HepG2 (cell line): Measurements from ENCODE around the gene TLN1. TPM values are rescaled to one million over a fixed set of nuclear protein-coding genes. Genes with fewer than 3 reads are reported as not detected.

ENCODE experiments used
- ARNTL ChIP-seq: sonication (generic); formaldehyde crosslinking; IDR thresholded peaks from 2 replicates; pipeline ENCODE4 v1.4.0; 2020; ENCODE audit warnings: mild to moderate bottlenecking, missing genetic modification reagents
- DDIT3 ChIP-seq: sonication (generic); formaldehyde crosslinking; IDR thresholded peaks from 2 replicates; pipeline ENCODE4 v1.4.0; 2020; ENCODE audit warnings: mild to moderate bottlenecking, missing genetic modification reagents
- FIP1L1 ChIP-seq: fragments of 200-400 bp; formaldehyde crosslinking; IDR thresholded peaks from 2 replicates; pipeline ENCODE4 v1.6.1; 2018; ENCODE audit warnings: low read depth, mild to moderate bottlenecking, low read length, moderate library complexity, borderline replicate concordance; ENCODE audit not compliant: insufficient read depth
- FOXM1 ChIP-seq: sonication (generic); formaldehyde crosslinking; IDR thresholded peaks from 2 replicates; pipeline ENCODE4 v1.5.0; 2020; ENCODE audit warnings: missing genetic modification reagents
- HIVEP1 ChIP-seq: sonication (generic); formaldehyde crosslinking; IDR thresholded peaks from 2 replicates; pipeline ENCODE4 v1.4.0; 2020; ENCODE audit warnings: mild to moderate bottlenecking, missing genetic modification reagents
- JUNB ChIP-seq: sonication (generic); formaldehyde crosslinking; IDR thresholded peaks from 2 replicates; pipeline ENCODE4 v1.8.0; 2022; ENCODE audit warnings: missing genetic modification reagents, mild to moderate bottlenecking, borderline replicate concordance
- NFKB2 ChIP-seq: sonication (generic); formaldehyde crosslinking; IDR thresholded peaks from 2 replicates; pipeline ENCODE4 v1.4.0; 2020; ENCODE audit warnings: missing genetic modification reagents, borderline replicate concordance
- NFYB ChIP-seq: sonication (generic); formaldehyde crosslinking; IDR thresholded peaks from 2 replicates; pipeline ENCODE4 v1.4.0; 2020; ENCODE audit warnings: missing genetic modification reagents
- PBX3 ChIP-seq: sonication (generic); formaldehyde crosslinking; IDR thresholded peaks from 2 replicates; pipeline ENCODE4 v1.8.1; 2023; ENCODE audit warnings: missing genetic modification reagents, inconsistent platforms, borderline replicate concordance
- SMC3 ChIP-seq: IDR thresholded peaks from 2 replicates; pipeline ENCODE4 v1.6.1; 2011; ENCODE audit warnings: low read length, improper control_type of control experiment
- TBX2 ChIP-seq: sonication (generic); formaldehyde crosslinking; IDR thresholded peaks from 2 replicates; pipeline ENCODE4 v1.5.0; 2020; ENCODE audit warnings: missing genetic modification reagents, mild to moderate bottlenecking, borderline replicate concordance
- TFDP1 ChIP-seq: IDR thresholded peaks from 2 replicates; pipeline ENCODE4 v1.6.1; 2016; ENCODE audit warnings: missing compliant biosample characterization, missing genetic modification reagents, borderline replicate concordance
- THRA ChIP-seq: sonication (generic); formaldehyde crosslinking; IDR thresholded peaks from 2 replicates; pipeline ENCODE4 v1.4.0; 2020; ENCODE audit warnings: missing genetic modification reagents, borderline replicate concordance
- U2AF1 ChIP-seq: fragments of 200-400 bp; formaldehyde crosslinking; optimal IDR thresholded peaks from 2 replicates; pipeline ENCODE3; 2017; ENCODE audit warnings: mild to moderate bottlenecking, low read depth, low read length
- ZFP62 ChIP-seq: sonication (generic); formaldehyde crosslinking; IDR thresholded peaks from 2 replicates; pipeline ENCODE4 v1.4.0; 2020; ENCODE audit warnings: missing genetic modification reagents
- ZNF264 ChIP-seq: sonication (generic); formaldehyde crosslinking; IDR thresholded peaks from 2 replicates; pipeline ENCODE4 v1.4.0; 2020; ENCODE audit warnings: missing genetic modification reagents
- ZNF629 ChIP-seq: sonication (generic); formaldehyde crosslinking; conservative IDR thresholded peaks from 2 replicates; pipeline ENCODE4 v1.5.0; 2020; ENCODE audit warnings: missing genetic modification reagents
- ZNF691 ChIP-seq: sonication (generic); formaldehyde crosslinking; IDR thresholded peaks from 2 replicates; pipeline ENCODE4 v1.4.0; 2020; ENCODE audit warnings: missing genetic modification reagents, low read depth, mild to moderate bottlenecking, borderline replicate concordance
- ZNF713 ChIP-seq: sonication (generic); formaldehyde crosslinking; IDR thresholded peaks from 2 replicates; pipeline ENCODE4 v1.4.0; 2020; ENCODE audit warnings: mild to moderate bottlenecking, missing genetic modification reagents
- ZNF724P ChIP-seq: sonication (generic); formaldehyde crosslinking; IDR thresholded peaks from 2 replicates; pipeline ENCODE4 v1.8.0; 2022; ENCODE audit warnings: missing genetic modification reagents, borderline replicate concordance
- ZXDC ChIP-seq: sonication (generic); formaldehyde crosslinking; IDR thresholded peaks from 2 replicates; pipeline ENCODE4 v1.5.0; 2020; ENCODE audit warnings: mild to moderate bottlenecking, missing genetic modification reagents
- polyA plus RNA-seq, 8 experiments: library from polyadenylated mRNA; depleted of rRNA in 3 of 8; stranded (reverse) in 7 of 8; unstranded in 1 of 8; fragments of >200 nt; fragmentation: Illumina TruSeq in 4 of 8; extraction: Trizol in 4 of 8; gene quantifications; 2 replicates each; pipeline versions ENCODE4 v1.2.1 to v1.2.3, GENCODE V29; 2011 to 2016; ENCODE audit warnings: low read depth in 4 of 8, missing spikeins in 1 of 8, mixed read lengths in 1 of 8; ENCODE audit not compliant: insufficient read depth in 1 of 8
- total RNA-seq, 5 experiments: library from RNA; depleted of rRNA; stranded (reverse); fragments of >200 nt; fragmentation: Illumina TruSeq; extraction: Trizol; gene quantifications; 2 replicates each; pipeline ENCODE4 v1.2.3, GENCODE V29; 2016; ENCODE audit warnings: low read depth in 1 of 5

TLN1 gene
- total and polyA plus RNA-seq, 2 of the 13 experiments (the other 11 are each of a cell fraction or from before 2014, with no cell fraction given): 35.2 to 51.8 TPM

- TF ChIP-seq TFDP1 (CRISPR knock-in tag) (no peak), ZFP62 (CRISPR knock-in tag) (no peak), HIVEP1 (CRISPR knock-in tag) (no peak), PBX3 (no peak), U2AF1 (no peak), ZNF629 (CRISPR knock-in tag) (no peak), ZNF724P (CRISPR knock-in tag) (no peak), ARNTL (CRISPR knock-in tag) (no peak), TBX2 (0 out of 2 replicates have a peak, but pooled peaks have one; percentile 18), NFKB2 (CRISPR knock-in tag) (no peak), ZNF264 (CRISPR knock-in tag) (no peak), ZNF713 (CRISPR knock-in tag) (no peak), DDIT3 (CRISPR knock-in tag) (no peak), SMC3 (no peak), ZXDC (no peak), FIP1L1 (no peak), ZNF691 (no peak), JUNB (CRISPR knock-in tag) (no peak), NFYB (CRISPR knock-in tag) (no peak), FOXM1 (CRISPR knock-in tag) (no peak), THRA (CRISPR knock-in tag) (no peak)
Observed at GRCh38 chr9:35690614-35691333, 41.2 kb downstream of the TLN1 start (continued).
